ENCODE measurements around the gene ADAD2. TPM values are rescaled to one million over a fixed set of nuclear protein-coding genes. Genes with fewer than 3 reads are reported as not detected.

Gene ADAD2
- total RNA-seq, 1 donor from 2014 or later: not detected

GRCh38 chr16:84159007-84159406, 31.9 kb upstream of the ADAD2 start:
- intact Hi-C loops (cut with DNase I): no loop called here
- TF ChIP-seq CTCF (IDR thresholded peaks at IDR 0.05) (no peak), POLR2A (IDR thresholded peaks at IDR 0.05) (no peak), POLR2AphosphoS5 (IDR thresholded peaks at IDR 0.05; ENCODE audit: insufficient read depth in 1 of 2, low read depth in 1 of 2) (no peak)

GRCh38 chr16:84159800-84160199, 31.2 kb upstream of the ADAD2 start:
- no peak for TF ChIP-seq POLR2AphosphoS5 (IDR thresholded peaks at IDR 0.05; ENCODE audit: insufficient read depth in 1 of 2, low read depth in 1 of 2)
- no peak for TF ChIP-seq CTCF (IDR thresholded peaks at IDR 0.05)
- TF ChIP-seq POLR2A (IDR thresholded peaks at IDR 0.05): no peak
- H3K4me3 ChIP-seq: no peak overlapping the region
- no peaks in the 10 kb centered on the region for H3K27me3 ChIP-seq
- no peaks in the 10 kb centered on the region for H3K36me3 ChIP-seq
- no peak for DNase-seq (ENCODE audit: extremely low spot score in 2 of 2)
- intact Hi-C loops (cut with DNase I): no loop called here
- no peaks in the 10 kb centered on the region for H3K4me1 ChIP-seq
- H3K9me3 ChIP-seq: no peaks in the 10 kb centered on the region
- no peak overlapping the region for H3K27ac ChIP-seq

More at GRCh38 chr16:84159007-84159406, 31.9 kb upstream of the ADAD2 start:
- H3K4me3 ChIP-seq: no peak overlapping the region
- DNase-seq (ENCODE audit: extremely low spot score in 2 of 2): no peak
- no peak overlapping the region for H3K27ac ChIP-seq
- H3K4me1 ChIP-seq: no peaks in the 10 kb centered on the region
- no peaks in the 10 kb centered on the region for H3K27me3 ChIP-seq
- H3K36me3 ChIP-seq: no peaks in the 10 kb centered on the region
- H3K9me3 ChIP-seq: no peaks in the 10 kb centered on the region

- Histone ChIP-seq H3K4me3 (no peak overlapping the region), H3K27ac (no peak overlapping the region), H3K27me3 (no peaks in the 10 kb centered on the region), H3K9me3 (no peaks in the 10 kb centered on the region), H3K4me1 (no peaks in the 10 kb centered on the region), H3K36me3 (no peaks in the 10 kb centered on the region)
- DNase-seq (ENCODE audit: extremely low spot score in 2 of 2): no peak
- TF ChIP-seq POLR2AphosphoS5 (IDR thresholded peaks at IDR 0.05; ENCODE audit: insufficient read depth in 1 of 2, low read depth in 1 of 2): no peak
- TF ChIP-seq POLR2A (IDR thresholded peaks at IDR 0.05): no peak
- TF ChIP-seq CTCF (IDR thresholded peaks at IDR 0.05): no peak
- intact Hi-C loops (cut with DNase I): no loop called here
These were observed 29.9 kb upstream of the ADAD2 start for GRCh38 chr16:84161037-84161436.

- no peaks in the 10 kb centered on the region for H3K4me1 ChIP-seq
- H3K27me3 ChIP-seq: no peaks in the 10 kb centered on the region
- H3K27ac ChIP-seq: no peak overlapping the region
- intact Hi-C loops (cut with DNase I): no loop called here
- no peaks in the 10 kb centered on the region for H3K9me3 ChIP-seq
- no peak for TF ChIP-seq POLR2A (IDR thresholded peaks at IDR 0.05)
- no peak for TF ChIP-seq CTCF (IDR thresholded peaks at IDR 0.05)
- no peak for TF ChIP-seq POLR2AphosphoS5 (IDR thresholded peaks at IDR 0.05; ENCODE audit: insufficient read depth in 1 of 2, low read depth in 1 of 2)
- DNase-seq (ENCODE audit: extremely low spot score in 2 of 2): no peak
- no peak overlapping the region for H3K4me3 ChIP-seq
- no peaks in the 10 kb centered on the region for H3K36me3 ChIP-seq
These were observed 29.2 kb upstream of the ADAD2 start for GRCh38 chr16:84161801-84162200.

- Histone ChIP-seq H3K4me3 (no peak overlapping the region), H3K27me3 (no peaks in the 10 kb centered on the region), H3K9me3 (no peaks in the 10 kb centered on the region), H3K27ac (no peak overlapping the region), H3K4me1 (no peaks in the 10 kb centered on the region), H3K36me3 (no peaks in the 10 kb centered on the region)
- TF ChIP-seq POLR2AphosphoS5 (IDR thresholded peaks at IDR 0.05; ENCODE audit: insufficient read depth in 1 of 2, low read depth in 1 of 2): no peak
- no peak for TF ChIP-seq POLR2A (IDR thresholded peaks at IDR 0.05)
- TF ChIP-seq CTCF (IDR thresholded peaks at IDR 0.05): no peak
- intact Hi-C loops (cut with DNase I): no loop called here
- DNase-seq (ENCODE audit: extremely low spot score in 2 of 2): no peak
These were observed 25.2 kb upstream of the ADAD2 start for GRCh38 chr16:84165746-84166145.

Measured in vagina (tissue), 2 donors.